Stomach smooth muscle (tissue), 2 donors: ENCODE data around the gene PAPOLA.

Experiments
- H3K27ac ChIP-seq: one replicate; pipeline ENCODE4 v1.7.0; 2013; ENCODE audit warnings: mild to moderate bottlenecking, low read length, inconsistent platforms
- H3K27me3 ChIP-seq, 2 donors: one replicate each; pipeline ENCODE4 v1.7.0; 2013; ENCODE audit warnings: low read length in 2 of 2; ENCODE audit not compliant: insufficient read depth in 2 of 2, control insufficient read depth in 1 of 2
- H3K36me3 ChIP-seq, 2 donors: one replicate each; pipeline ENCODE4 v1.7.0; 2013; ENCODE audit warnings: low read length in 2 of 2; ENCODE audit not compliant: control insufficient read depth in 2 of 2, insufficient read depth in 2 of 2
- H3K4me1 ChIP-seq: one replicate; pipeline ENCODE4 v1.7.0; 2013; ENCODE audit warnings: low read length; ENCODE audit not compliant: control insufficient read depth, insufficient read depth
- H3K4me3 ChIP-seq, 2 donors: one replicate each; pipeline ENCODE4 v1.7.0; 2013; ENCODE audit warnings: low read length in 2 of 2
- H3K9ac ChIP-seq, 2 donors: one replicate each; pipeline ENCODE4 v1.7.0; 2013; ENCODE audit warnings: low read length in 2 of 2, mild to moderate bottlenecking in 1 of 2
- H3K9me3 ChIP-seq, 2 donors: one replicate each; pipeline ENCODE4 v1.7.0; 2013; ENCODE audit warnings: low read length in 2 of 2; ENCODE audit not compliant: control insufficient read depth in 2 of 2
- donor health status: healthy.
- donor health status: Pancreatic carcinoma.

PAPOLA gene

DNA sequence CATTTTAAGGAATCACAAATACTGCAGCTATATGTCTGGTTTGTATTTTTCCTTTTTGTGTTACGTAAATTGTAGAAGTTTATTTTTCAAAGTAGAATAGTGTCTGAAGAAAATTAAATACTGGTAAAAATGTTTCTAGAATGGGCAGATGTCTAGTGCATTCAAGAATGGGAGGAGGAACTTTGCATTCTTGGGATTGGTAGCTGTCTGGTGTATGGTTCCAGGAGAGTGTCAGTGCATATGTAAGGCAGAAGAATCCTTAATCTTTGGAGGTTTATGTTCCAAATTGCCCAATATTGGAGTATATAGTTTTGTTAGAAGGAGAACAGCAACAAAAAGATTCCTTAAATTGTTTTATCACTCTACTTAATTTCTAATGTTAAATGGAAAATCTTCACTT is 13.5 kb downstream of the PAPOLA start:
- Histone ChIP-seq H3K9me3 (no peaks in the 10 kb centered on the region), H3K4me3 (no peak overlapping the region), H3K27me3 (no peaks in the 10 kb centered on the region), H3K9ac (no peak overlapping the region), H3K36me3 (no peaks in the 10 kb centered on the region), H3K27ac (no peak overlapping the region), H3K4me1 (no peaks in the 10 kb centered on the region)

DNA sequence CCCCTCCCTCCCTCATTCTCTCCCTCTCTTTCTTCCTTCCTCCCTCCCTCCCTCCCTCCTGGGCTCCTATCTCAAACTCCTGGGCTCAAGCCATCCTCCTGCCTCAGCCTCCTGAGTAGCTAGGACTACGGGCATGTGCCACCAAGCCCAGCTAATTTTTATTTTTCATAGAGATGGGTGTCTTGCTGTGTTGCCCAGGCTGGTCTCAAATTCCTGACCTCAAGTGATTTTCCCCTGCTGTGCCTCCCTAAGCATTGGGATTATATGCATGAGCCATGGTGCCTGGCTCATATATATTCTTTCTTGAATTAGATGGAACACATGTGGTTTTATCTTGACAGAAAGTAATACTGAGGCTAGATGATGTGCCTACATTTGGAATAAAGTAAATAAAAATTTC is 14.2 kb downstream of the PAPOLA start:
- Histone ChIP-seq H3K4me1 (no peaks in the 10 kb centered on the region), H3K4me3 (no peak overlapping the region), H3K27me3 (no peaks in the 10 kb centered on the region), H3K9ac (no peak overlapping the region), H3K36me3 (no peaks in the 10 kb centered on the region), H3K9me3 (no peaks in the 10 kb centered on the region), H3K27ac (no peak overlapping the region)

DNA sequence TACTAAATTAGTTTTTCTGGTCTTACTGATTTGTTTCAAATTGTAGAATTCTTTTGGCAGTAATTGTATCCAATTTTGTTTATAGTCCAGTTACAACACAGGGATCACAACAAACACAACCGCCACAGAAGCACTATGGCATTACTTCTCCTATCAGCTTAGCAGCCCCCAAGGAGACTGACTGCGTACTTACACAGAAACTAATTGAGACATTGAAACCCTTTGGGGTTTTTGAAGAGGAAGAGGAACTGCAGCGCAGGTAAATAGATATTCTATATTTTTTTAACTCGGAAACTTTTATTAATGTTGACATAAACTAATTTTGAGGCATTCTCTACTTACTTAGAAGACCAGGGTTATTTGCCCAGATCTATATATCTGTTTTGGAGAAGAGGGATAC is 17.8 kb downstream of the PAPOLA start:
- Histone ChIP-seq H3K27me3 (no peaks in the 10 kb centered on the region), H3K36me3 (peaks cover 7 to 13% of the 10 kb centered on the region in 2 donors), H3K4me1 (no peaks in the 10 kb centered on the region)

DNA sequence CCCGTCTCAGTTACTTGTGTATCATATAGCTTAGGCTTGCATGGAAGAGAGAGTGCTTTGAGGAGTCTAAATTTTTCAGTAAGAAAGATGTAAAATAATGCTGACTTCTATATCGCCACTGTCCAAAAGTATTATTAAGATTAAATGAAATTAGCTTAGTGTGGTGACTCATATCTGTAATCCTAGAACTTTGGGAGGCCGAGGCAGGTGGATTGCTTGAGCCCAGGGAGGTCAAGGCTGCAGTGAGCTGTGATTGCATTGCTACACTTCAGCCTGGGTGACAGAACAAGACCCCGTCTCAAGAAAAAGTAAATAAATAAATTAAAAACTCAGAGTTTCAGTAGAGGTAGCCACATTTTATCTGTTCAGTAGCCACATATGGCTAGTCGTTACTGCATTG is 23.3 kb downstream of the PAPOLA start:
- no peak overlapping the region for H3K4me3 ChIP-seq
- no peaks in the 10 kb centered on the region for H3K9me3 ChIP-seq
- H3K27me3 ChIP-seq, result no peaks in the 10 kb centered on the region
- H3K9ac ChIP-seq, result no peak overlapping the region
- peaks cover 15 to 22% of the 10 kb centered on the region in 2 donors for H3K36me3 ChIP-seq
- H3K4me1 ChIP-seq, result no peaks in the 10 kb centered on the region
- H3K27ac ChIP-seq, result no peak overlapping the region

More for the DNA sequence above, 17.8 kb downstream of the PAPOLA start:
- no peaks in the 10 kb centered on the region for H3K9me3 ChIP-seq
- no peak overlapping the region for H3K4me3 ChIP-seq
- no peak overlapping the region for H3K27ac ChIP-seq
- H3K9ac ChIP-seq, result no peak overlapping the region

DNA sequence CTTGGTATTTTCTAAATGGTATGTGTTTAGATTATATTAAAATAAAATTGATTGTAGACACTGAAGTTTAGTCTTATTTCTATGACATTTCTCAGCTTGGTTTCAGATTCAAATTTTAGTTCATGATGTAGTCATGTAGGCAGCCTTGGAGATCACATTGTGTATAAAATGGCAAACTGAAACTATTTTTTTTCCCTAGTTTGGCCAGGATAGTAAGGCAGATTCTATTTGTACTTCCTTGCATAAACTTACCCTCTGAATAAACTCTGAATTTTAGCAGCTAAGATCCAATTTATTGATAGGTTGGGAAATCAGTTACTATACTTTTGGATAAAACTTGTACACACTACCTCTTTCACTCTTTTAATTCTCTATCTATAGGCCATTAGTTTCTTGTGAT is 30.4 kb downstream of the PAPOLA start:
- Histone ChIP-seq H3K4me1 (no peaks in the 10 kb centered on the region), H3K36me3 (peaks cover 5 to 20% of the 10 kb centered on the region in 2 donors), H3K9me3 (no peaks in the 10 kb centered on the region), H3K27ac (no peak overlapping the region), H3K27me3 (no peaks in the 10 kb centered on the region), H3K4me3 (no peak overlapping the region), H3K9ac (no peak overlapping the region)

DNA sequence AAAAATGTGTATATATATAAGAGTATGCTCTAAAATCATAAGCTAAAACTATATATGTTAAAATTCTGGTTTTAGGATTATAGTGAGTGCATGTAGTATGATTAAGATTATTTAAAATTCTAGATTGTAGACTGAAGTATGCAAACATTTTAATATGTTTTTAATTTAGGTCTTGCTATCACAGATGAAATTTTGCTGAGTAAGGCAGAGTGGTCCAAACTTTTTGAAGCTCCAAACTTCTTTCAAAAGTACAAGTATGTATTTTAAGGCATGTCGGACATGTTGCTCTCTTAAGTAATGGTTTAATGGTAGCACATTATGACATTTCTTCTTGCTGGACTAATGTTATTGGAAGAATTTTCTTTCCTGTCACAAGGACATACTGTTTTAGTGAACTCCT is 34.6 kb downstream of the PAPOLA start:
- Histone ChIP-seq H3K27me3 (no peaks in the 10 kb centered on the region), H3K27ac (no peak overlapping the region), H3K9me3 (no peaks in the 10 kb centered on the region), H3K4me1 (no peaks in the 10 kb centered on the region), H3K36me3 (peaks cover 4 to 13% of the 10 kb centered on the region in 2 donors), H3K9ac (no peak overlapping the region), H3K4me3 (no peak overlapping the region)

DNA sequence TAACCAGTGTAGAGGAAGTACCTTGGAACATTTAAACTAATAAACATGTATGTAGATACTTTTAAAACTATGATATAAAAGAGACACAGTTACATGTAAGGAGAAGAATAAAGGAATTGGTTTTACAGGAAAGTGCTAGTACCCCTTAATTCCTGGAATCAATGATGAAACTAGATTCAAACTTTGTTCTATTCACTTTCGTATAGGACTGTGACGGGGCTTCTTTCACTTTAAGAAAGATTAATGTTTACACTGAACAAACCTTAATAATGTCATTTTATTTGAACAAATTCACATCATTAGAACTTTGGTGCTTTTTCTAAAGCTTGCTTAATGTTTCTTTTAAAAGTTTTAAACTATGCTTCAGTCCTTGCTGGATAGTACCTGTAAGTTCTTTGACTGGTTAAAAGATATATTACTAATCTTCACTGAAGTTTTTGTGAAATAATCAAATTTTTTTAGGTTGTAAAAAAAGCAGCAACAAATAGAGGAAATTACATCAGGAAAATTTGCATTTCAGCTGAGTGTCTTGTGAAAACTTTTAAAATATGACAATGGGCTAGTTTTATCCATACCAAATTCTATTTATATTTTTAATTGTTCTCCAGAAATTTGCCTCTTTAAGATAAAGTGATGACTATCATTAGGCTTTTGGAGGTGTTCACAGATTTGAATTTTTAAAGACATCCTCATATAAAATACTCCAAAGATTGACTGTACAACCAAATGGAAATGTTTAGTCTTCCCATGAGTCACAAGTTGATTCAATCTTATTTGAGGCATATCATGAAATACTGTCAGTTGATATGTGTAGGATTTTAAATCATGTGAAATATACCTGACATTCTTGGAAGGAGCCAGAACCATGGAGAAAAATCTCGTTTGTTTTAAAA is 36.2 kb downstream of the PAPOLA start:
- H3K27me3 ChIP-seq, result no peaks in the 10 kb centered on the region
- peaks cover 0 to 8% of the 10 kb centered on the region in 2 donors for H3K36me3 ChIP-seq
- H3K9me3 ChIP-seq, result no peaks in the 10 kb centered on the region
- no peak overlapping the region for H3K9ac ChIP-seq
- H3K4me1 ChIP-seq, result no peaks in the 10 kb centered on the region
- no peak overlapping the region for H3K4me3 ChIP-seq
- H3K27ac ChIP-seq, result no peak overlapping the region

DNA sequence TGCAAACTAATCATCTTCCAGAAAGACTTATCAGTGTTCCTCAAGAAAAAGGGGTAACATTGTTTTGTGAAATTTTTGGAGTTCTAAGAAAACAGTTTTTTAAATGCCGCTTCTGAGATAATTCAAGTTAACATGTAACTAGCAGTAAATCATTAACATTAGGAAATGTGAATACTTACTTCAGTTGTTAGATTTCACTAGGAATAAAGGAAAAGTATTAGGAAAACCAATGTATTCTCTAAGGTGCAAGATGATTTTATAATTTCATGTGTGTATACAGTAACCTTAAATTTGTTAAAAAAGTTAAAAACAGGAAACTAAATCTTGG is 36.8 kb downstream of the PAPOLA start:
- no peaks in the 10 kb centered on the region for H3K27me3 ChIP-seq
- peaks cover 0 to 10% of the 10 kb centered on the region in 2 donors for H3K36me3 ChIP-seq
- no peak overlapping the region for H3K27ac ChIP-seq
- no peak overlapping the region for H3K9ac ChIP-seq
- H3K4me1 ChIP-seq, result no peaks in the 10 kb centered on the region
- no peaks in the 10 kb centered on the region for H3K9me3 ChIP-seq
- no peak overlapping the region for H3K4me3 ChIP-seq

DNA sequence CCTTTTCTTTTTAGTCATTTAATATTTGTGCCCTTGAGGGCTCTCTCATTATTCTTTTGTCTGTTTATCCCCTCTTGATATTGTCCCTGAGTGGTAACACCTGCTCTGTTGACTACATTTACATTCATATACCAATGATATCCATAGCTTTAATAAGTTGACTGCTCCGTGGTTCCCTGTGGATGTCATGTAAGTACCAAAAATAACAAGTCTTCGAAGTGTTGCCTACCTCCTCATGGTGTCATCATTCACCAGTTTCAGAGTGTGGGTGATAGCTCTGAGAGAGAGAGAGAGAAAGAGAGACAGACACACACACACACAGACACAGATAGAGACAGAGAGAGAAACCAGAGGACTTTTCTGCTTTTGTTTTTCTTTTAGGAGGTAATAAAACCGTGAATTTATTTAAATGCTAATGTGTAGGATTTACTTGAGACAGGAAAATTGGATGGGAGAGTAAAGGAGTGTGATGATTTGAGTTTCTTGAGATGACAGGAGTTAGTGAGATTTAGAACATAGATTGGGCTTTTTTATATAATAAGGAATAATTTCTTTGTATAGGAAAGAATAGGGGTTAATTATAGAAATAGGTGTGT is 52.2 kb downstream of the PAPOLA start:
- Histone ChIP-seq H3K9me3 (no peaks in the 10 kb centered on the region), H3K4me1 (no peaks in the 10 kb centered on the region), H3K9ac (no peak overlapping the region), H3K27ac (no peak overlapping the region), H3K4me3 (no peak overlapping the region), H3K36me3 (peaks cover 25 to 35% of the 10 kb centered on the region in 2 donors), H3K27me3 (no peaks in the 10 kb centered on the region)

DNA sequence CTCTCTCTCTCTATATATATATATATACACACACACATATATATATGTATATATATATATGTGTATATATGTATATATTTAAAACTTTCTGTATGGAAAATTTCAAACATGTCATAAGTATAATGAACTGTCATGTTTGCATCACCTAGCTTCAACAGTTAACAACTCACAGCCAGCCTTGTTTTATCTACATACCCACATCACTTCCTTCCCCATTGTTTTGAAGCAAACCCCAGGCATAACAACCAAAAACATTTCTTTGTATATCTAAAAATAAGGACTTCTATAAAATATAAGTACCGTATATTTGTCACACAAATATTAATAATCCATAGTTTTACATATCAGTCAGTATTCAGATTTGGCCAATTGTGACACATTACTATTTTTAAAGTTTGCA is 57.4 kb downstream of the PAPOLA start:
- H3K36me3 ChIP-seq, result peaks cover 9 to 21% of the 10 kb centered on the region in 2 donors
- H3K9ac ChIP-seq, result no peak overlapping the region
- no peaks in the 10 kb centered on the region for H3K4me1 ChIP-seq

DNA sequence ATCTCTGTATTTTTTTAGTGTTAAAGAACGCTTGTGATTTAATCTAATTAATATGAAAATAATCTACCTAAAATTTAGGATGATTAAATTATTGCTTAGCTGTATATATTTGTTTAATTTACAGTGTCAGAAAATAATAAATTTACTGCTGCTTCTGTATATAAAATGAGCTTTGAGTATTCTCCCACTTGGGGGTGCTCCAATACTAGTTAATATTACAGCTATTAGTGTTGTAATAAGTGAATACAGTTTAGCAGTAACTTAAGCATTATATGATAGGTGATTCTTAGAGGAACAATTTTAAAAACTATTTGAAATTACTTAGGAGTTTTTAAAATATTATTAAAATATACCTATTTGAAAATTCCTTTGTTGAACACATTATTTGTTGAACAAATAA is 62.2 kb downstream of the PAPOLA start:
- Histone ChIP-seq H3K9ac (no peak overlapping the region), H3K4me1 (no peaks in the 10 kb centered on the region), H3K27me3 (no peaks in the 10 kb centered on the region), H3K4me3 (no peak overlapping the region), H3K9me3 (no peaks in the 10 kb centered on the region), H3K27ac (no peak overlapping the region), H3K36me3 (peaks cover 0 to 12% of the 10 kb centered on the region in 2 donors)

More for the DNA sequence above, 57.4 kb downstream of the PAPOLA start:
- H3K27ac ChIP-seq, result no peak overlapping the region
- no peak overlapping the region for H3K4me3 ChIP-seq
- no peaks in the 10 kb centered on the region for H3K9me3 ChIP-seq
- H3K27me3 ChIP-seq, result no peaks in the 10 kb centered on the region
